Glomerular visceral epithelial cell (primary cell): Measurements from ENCODE around the gene GATD1.

Source experiments
- DNase-seq: peaks from one replicate; pipeline ENCODE4 v3.0.0-alpha.2; 2016; ENCODE audit errors: extremely low spot score

The GATD1 gene

GRCh38 chr11:795634-796564, 18.6 kb upstream of the GATD1 start:
- peak; percentile 92 for DNase-seq

DNA sequence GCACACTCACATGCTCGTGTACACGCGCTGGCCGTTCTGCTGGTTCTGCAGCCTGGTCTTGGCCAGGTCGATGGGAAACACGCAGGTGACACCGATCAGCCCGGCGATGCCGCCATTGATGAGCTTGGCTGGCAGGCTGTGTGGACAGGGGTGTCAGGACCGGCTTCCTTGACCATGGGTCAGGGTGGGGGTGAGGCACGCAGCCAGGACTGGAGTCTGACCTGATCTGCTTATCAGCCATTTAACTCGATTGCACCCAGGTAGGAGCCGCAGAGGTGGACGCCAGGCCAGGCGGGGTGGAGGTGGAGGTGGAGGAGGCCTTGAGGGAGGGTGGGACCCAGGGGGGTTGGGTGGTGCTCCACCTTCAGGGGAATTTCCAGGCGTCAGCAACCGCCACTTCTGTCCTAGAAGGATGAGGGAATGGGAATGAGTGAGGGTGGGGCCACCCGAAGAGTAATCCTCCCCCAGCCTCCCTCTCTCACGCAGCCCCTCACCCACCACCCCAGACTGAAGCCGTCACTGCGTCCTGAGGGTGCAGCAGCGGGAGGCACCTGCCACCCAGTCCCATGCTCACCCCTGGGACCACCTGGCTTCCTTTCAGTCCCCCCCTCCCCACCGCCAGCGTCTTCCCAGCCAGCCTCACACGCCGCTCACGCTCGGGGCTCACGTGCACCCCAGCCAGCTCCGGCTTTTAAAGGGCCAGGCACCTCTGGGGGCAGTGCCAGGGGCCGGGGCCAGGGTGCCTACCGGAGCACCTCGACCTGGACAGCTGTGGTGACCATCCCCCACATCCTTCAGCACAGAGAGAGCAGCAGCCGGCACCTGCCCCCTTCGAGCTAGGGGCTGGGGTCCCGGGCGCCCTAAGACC, 17.7 kb upstream of the GATD1 start:
- no peak for DNase-seq

GRCh38 chr11:794013-794765, 16.9 kb upstream of the GATD1 start:
- no peak for DNase-seq

DNA sequence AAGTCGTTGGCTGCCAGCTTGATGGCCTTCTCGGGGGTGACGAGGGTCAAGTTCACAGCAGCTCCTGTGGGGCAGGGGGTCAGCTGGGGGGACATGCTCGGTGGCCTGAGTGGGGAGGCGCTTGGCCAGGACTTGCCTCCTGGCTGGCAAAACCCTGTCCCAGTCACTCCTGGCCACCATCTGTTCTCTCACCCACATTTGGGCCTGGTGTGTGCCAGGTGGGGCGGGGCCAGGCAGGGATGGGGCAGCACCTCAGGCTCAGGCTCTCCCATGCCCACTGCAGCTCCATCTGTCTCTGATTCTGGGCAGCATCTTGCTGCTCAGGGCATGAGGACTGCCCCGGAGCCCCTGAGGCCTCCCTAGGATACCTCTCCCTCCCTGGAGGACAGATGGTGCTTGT, 16.3 kb upstream of the GATD1 start:
- DNase-seq, result no peak

GRCh38 chr11:792873-793272, 15.6 kb upstream of the GATD1 start:
- DNase-seq, result no peak

GRCh38 chr11:792535-792821, 15.2 kb upstream of the GATD1 start:
- no peak for DNase-seq

DNA sequence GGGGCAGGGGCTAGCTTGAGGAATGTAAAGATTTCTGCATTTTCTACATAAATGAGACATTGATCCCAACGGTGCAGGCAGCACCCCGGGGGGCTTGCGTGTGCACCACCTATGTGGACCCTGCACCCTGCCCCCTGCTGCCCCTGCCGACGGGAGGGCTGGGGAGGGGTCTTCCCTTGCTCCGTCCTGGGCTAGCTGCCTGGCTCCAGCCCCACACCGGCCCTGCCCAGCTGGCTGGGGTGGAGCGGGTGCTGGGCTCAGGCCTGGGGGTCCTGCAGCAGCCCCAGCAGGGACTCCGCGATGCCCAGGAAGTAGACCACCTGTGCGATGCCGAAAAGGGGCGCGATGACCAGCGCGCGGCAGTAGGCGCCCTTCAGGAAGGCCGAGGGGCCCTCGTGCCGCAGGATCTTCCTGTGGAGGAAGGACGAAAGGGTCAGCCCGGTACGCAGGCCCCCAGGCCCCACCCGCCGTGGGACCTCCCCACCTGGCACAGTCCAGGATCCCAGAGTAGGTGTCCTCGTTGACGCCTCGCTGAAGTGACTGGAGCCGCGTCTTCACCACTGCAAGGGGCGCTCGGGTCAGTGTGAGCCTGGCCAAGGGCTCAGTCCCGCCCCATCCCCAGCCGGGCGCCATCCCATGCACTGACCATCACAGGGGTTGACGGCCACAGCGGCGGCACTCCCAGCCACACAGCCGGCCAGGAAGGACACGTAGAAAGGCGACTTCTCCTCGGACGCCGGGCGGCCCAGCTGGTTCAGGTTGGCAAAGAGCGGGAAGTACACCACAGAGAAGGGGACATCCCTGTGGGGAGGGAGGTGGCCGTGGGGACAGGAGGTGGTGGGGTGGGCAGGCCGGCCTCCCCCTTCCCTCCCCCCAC, 14.6 kb upstream of the GATD1 start:
- no peak for DNase-seq

DNA sequence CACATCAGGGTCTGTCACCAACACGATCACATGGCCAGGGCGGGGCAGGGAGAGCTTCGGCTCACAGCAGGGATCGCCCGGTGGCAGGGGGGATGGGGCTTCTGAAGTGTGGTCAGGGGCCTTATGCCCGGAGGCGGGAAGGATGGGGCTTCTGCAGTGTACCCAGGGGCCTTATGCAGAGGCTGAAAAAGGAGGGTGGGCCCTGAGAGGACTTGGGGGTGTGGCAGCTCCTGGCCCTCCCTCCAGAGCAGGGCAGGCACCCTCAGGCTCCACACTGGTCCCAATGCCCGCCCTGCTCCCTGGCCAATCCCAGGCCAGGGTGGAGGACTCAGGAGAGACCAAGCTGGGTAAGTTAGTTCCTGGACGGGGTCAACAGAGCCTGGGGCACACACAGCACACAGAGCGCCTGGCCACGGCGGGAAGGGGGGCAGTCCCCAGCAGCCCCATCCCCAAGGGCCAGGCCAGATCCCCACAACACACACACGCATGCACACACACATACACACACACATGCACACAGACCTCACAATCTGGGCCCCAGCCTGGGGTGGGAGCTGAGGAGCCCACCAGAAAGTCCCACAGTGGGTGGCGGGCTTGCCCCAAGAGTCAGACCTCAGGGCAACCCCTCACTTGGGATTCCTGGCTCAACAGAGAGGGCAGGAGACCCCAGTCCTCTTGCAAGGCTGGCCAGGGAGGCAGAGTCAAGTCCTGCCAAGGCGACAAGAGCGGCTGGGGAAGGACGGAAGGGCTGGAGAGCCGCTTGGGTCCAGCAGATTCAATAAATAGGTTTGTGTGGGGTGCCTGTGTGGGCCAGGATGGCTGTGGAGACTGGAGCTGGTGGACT, 13.7 kb upstream of the GATD1 start:
- no peak for DNase-seq

DNA sequence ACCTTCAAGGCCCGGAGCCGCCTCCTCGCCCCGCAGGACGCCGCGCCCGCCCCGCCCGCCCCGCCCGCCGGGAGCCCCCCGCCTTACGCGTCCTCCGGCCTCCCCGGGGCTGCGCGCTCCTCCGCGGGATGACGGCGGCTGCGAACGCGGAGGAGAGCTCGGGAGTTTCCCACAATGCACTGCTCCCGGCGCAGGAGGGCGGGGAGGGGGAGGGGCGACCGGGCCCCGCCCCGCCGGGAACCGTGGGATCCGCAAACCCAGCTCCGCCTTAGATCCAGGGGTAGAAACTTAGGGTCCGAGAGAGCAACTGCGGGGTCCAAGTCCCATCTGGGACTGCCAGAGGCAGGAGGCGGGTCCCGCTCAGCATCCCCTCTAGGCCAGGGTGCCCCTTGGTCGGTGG, 12.7 kb upstream of the GATD1 start, which contains the start of gene CEND1:
Gene CEND1, minus strand, starts transcription at position 148 of the 400 bp plus-strand sequence. CDS start 1,514 bp downstream, outside the sequence.
- DNase-seq, result no peak

DNA sequence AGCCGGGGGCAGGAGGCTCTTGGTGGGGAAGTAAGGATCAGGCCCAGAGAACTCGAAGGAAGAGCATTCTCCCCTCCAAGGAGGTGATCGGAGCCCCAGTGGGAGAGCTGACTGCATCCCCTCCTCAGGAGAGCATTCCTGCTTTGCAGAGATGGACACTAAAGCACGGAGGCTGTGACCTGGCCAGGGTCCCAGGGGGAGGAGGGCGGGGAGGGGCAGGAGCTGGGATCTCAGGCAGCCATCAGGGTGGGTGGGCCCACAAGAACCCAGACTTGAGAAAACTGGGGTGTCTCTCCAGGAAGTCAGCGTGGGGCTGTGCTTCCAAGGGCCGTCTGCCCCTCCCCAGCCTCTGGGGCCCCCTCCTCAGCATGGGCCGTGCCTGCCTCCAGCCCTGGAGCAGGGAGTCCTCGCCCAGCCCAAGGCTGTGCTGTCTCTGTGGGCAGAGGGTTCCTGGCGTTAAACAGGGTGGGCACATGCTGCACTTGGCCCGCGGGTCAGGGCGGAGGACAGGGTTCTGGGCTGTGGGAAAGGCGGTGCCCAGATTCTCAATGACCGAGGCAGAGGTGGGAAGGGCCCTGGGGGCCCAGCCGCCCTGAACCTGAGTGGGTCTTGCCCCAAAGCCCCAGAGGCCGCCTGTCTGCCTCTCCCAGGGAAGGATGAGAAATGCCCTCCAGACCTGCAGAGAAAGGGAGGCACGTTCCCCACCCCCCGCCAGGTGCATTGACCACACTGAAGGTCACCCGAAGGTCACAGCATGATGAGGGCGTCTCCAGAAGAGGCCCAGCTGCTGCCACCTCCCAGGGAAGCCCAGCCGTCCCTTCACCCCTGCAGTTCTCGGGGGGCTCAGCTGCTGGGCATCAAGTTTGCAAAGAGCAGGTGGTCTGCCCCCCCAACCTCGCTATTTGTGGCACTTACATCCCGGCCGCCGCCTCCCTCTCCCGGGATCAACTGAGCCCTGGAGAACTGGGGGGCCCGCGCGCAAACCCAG, 12.0 kb upstream of the GATD1 start:
- DNase-seq, result no peak

- no peak for DNase-seq
These were observed 10.8 kb upstream of the GATD1 start for GRCh38 chr11:788009-788640.

GRCh38 chr11:787084-787675, 9.9 kb upstream of the GATD1 start:
- no peak for DNase-seq

- DNase-seq, result no peak
These were observed 9.2 kb upstream of the GATD1 start for GRCh38 chr11:786235-787083.

DNA sequence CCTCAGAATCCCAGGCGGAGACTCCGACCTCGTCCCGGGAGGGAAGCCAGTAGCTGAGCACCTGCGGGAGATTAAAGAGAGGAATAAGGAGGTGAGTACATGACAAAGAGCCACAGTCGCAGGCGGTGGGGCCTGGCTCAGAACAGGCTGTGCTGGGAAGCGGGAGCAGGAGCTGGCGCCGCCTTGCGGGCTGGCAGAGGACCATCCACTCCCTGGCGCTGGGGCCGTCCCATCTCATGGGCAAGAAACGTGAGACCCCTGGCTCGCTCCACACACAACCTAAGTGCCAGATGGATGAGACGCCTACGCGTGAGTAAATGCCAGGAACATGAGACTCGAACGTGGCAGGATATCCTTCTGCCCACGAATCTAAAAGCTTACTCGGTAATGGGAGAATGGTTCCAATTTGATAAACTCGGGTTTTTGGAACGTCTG, 6.3 kb upstream of the GATD1 start:
- DNase-seq, result peak; percentile 69

DNA sequence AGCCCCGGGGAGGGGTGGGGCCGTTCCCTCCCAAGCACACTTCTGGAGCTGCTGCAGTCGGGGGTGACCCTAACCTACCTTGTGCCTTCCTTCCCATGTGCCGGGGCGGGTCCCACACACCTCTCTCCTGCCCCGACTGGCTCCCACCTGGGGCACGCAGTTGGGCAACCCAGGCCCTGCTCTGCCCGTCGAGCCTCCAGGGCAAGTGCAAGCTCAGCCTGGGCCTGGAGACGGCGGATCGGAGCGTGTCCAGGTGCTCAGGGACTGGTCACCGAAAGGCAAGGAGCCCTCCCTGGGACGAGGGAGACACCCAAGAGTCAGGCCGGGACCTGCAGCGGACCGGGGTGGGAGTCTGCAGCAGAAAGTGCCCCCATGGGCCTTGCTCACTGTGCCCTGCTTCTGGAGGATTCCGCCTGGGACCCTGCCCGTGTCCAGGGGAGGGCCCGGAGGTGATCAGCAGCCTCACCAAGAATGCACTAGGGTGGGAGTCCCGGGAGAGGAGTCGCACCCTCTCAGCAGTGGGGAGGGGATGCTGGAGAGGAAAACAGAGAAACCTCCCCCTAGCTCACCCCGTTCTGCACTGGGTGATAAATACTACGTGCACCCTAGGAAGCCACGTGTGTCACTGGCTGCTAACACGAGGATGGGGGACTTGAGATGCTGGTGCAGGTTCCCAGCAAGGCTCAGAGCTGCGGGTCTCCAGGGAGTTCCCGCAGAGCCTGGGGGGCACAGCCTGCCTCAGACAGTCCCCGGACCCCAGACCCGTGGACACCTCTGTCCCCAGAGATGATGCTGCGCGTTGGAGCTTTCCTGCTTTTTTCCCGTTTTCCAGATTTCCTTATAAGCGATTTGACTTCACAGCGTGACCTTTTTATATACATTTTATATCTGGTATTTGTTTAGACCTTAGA, 5.2 kb upstream of the GATD1 start:
- DNase-seq, result no peak

DNA sequence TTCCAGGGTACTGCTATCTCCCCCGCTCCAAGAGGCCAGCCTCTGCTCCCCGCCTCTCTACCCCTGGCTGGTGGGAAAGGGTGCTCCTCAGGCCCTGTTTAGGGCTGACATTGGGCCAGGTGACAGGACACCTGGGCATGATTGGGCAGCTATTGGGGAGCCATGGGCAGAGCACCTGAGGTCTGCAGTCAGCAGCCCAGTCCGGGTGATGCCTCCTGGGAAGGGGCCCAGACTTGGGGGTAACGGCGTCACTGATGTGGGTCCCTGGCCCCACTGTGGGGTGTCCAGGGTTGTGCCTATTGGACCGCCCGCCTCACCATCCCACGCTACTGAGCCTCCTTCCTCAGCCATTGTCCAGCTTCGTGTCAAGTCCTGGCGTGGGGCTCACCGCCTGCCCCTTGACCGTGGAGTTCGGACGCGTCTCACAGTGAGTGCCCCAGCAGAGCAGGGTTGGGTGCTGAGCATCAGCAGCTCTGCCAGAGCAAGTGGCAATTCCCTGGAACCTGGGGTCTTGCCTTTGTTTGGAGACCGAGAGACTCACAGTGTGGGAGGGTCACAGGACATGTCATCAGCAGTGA, 2.8 kb upstream of the GATD1 start:
- DNase-seq, result no peak
